Bronchial smooth muscle cell (primary cell): Measurements from ENCODE around the gene TMPRSS9. TPM values are rescaled to one million over a fixed set of nuclear protein-coding genes. Genes with fewer than 3 reads are reported as not detected.

Experiments used
- total RNA-seq: library from RNA; depleted of rRNA; stranded (reverse); fragments of >200 nt; gene quantifications from 2 replicates; pipeline ENCODE4 v1.2.1, GENCODE V29; 2014

The TMPRSS9 gene
- not detected in 2 replicates for total RNA-seq

GRCh38 chr19:2359992-2360685, at the start of gene TMPRSS9:
TSS of gene TMPRSS9 (plus strand) at chr19:2360265. CDS start at chr19:2389786, 29,521 bp downstream.

DNA sequence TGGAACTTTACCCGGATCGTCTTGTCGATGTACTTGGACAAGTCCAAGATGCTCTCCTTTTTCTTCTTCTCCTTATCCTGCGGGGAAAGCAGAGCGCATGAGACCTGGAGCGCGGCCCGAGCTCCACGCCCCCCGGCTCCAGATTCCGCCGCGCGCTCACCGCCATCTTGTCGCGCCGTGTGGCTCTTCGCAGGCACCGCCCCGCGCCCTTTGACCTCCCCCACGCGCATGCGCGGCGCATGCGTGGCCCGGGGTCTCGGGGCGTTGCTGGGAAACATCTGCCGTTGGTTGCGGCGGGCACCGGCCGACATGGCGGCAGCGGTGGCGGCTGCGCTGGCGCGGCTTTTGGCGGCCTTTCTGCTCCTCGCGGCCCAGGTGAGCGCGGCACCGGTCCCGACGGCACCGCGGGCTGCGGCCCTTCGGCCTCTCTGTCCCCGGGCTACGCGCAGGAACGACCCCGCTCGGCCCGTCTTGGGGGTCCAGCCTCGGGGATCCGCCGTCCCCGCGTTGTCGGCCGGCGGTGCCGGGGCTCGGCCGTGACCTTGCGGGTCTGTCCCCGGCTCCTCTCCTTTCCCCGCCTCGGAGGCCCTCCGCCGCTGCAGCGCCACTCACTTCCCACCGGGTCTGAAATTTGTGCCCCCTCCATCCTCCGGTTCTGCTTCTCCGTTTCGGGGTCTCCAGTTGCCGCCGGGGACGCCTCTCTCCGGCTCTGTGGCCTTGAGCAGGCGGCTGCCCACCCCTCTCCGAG, 31.5 kb upstream of the TMPRSS9 start, which contains the start of the genes LSM7 and SPPL2B:
TSS of gene LSM7 (minus strand) at position 186 of the 748 bp plus-strand sequence. CDS start at position 166, 20 bp downstream.
TSS of gene SPPL2B (plus strand) at position 284 of the 748 bp plus-strand sequence. CDS start at position 310, 26 bp downstream.

GRCh38 chr19:2427429-2428320, 67.6 kb downstream of the TMPRSS9 start, which contains the start of gene TIMM13:
TSS of gene TIMM13 (minus strand) at chr19:2427586. CDS start at chr19:2427533, 53 bp downstream.

Other genes starting within 250 kb of the TMPRSS9 start
- 69.8 and 80.8 TPM in 2 replicates for gene AP3D1, start 208.7 kb upstream of the TMPRSS9 start, total RNA-seq
- 2.5 and 5.8 TPM in 2 replicates for gene DOT1L, start 196.3 kb upstream of the TMPRSS9 start, total RNA-seq
- gene PLEKHJ1, start 123.9 kb upstream of the TMPRSS9 start, total RNA-seq, result 32.8 and 48.1 TPM in 2 replicates
- 24.6 and 27.6 TPM in 2 replicates for gene SF3A2, start 123.4 kb upstream of the TMPRSS9 start, total RNA-seq
- 0.16 and 0.17 TPM in 2 replicates for gene AMH, start 110.9 kb upstream of the TMPRSS9 start, total RNA-seq
- not detected in 2 replicates for gene JSRP1, start 103.8 kb upstream of the TMPRSS9 start, total RNA-seq
- gene PEAK3, start 78.1 kb upstream of the TMPRSS9 start, total RNA-seq, result not detected in 2 replicates
- gene LINGO3, start 52.1 kb upstream of the TMPRSS9 start, total RNA-seq, result not detected in 2 replicates
- 93.1 and 119 TPM in 2 replicates for gene LSM7, start 31.7 kb upstream of the TMPRSS9 start, total RNA-seq
- 27.9 and 33.4 TPM in 2 replicates for gene SPPL2B, start 31.6 kb upstream of the TMPRSS9 start, total RNA-seq
- gene TIMM13, start 67.3 kb downstream of the TMPRSS9 start, total RNA-seq, result 41.2 and 43.8 TPM in 2 replicates
- gene LMNB2, start 96.7 kb downstream of the TMPRSS9 start, total RNA-seq, result 51.1 and 54.7 TPM in 2 replicates
- gene GADD45B, start 115.9 kb downstream of the TMPRSS9 start, total RNA-seq, result 17.9 and 19.5 TPM in 2 replicates